ENCODE measurements around the gene TBCD.

Gene TBCD

DNA sequence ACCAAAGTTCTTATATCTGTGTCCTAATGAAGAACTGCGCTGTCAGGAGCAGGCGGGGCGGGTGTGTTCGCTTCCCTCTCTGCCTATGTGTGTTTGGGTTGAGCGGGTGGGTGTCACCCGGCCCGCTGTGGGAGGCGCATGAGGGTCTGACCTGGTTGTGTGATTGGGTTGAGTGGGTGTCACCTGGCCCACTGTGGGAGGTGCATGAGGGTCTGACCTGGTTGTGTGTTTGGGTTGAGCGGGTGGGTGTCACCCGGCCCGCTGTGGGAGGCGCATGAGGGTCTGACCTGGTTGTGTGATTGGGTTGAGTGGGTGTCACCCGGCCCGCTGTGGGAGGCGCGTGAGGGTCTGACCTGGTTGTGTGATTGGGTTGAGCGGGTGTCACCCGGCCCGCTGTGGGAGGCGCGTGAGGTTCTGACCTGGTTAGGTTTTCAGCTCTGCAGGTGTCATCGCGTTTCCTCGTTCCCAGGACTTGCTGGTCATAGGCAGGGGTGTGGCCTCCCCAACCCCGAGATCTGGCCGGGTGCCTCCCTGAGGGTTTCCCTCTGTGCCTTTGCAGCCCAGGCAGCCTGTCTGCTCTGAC, 157.5 kb downstream of the TBCD start:
- no peak for DNase-seq

DNA sequence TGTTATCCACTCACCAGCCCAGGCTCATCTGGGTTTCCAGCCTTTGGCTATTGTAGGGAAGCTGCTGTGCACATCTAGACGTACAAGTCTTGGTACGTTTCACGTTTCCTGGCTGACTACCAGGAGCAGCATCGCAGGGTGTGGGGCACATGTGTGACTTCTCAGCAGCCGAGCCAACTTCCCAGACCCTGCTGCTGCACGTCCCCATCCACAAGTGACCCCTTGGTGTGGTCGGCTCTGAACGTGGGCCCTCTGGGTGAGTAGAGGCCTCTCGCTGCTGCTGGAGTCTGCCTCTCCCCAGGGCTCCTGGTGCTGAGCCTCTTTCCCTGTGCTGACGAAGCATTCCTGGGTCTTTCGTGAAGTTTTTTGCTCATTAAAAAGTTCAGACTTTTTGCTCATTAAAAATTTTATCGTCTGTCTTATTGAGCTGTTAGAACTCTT, 158.2 kb downstream of the TBCD start:
- DNase-seq: no peak

DNA sequence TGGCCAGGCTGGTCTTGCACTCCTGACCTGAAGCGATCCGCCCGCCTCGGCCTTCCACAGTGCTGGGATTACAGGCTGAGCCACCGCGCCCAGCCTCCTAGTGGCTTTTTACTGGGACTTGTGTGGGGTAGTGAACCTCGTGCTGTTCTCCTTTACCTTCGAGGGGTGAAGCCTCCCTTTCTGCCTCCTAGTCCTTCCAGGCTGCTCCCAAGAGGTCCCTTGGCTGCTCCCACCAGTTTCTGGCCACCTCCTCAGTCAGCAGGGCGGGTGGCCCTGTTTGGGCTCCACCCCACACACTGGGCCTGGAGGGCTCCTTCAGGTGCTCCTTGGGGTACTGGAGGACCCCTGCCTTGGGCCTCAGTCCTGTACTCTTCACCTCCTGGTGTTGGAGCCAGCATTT, 158.9 kb downstream of the TBCD start:
- DNase-seq: no peak

DNA sequence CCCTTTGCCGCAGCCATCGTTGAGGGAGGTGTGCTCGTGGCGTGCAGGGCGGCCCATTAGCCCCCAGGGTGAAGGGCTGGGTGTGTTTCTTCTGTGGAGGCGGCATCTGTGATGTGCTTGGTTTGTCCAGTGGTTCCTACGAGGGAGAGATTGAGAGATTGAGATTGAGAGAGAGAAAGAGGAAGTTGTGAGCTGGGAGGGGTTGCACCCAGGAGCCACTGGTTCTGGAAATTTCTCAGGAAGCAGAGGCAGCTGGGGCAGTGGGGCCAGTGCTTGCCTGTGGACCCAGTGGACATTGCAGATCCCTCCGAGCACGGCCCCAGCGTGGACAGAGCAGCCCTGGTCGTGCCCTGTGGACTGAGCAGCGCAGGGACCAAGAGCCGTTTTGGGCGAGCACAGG, 160.0 kb downstream of the TBCD start:
- no peak for DNase-seq

DNA sequence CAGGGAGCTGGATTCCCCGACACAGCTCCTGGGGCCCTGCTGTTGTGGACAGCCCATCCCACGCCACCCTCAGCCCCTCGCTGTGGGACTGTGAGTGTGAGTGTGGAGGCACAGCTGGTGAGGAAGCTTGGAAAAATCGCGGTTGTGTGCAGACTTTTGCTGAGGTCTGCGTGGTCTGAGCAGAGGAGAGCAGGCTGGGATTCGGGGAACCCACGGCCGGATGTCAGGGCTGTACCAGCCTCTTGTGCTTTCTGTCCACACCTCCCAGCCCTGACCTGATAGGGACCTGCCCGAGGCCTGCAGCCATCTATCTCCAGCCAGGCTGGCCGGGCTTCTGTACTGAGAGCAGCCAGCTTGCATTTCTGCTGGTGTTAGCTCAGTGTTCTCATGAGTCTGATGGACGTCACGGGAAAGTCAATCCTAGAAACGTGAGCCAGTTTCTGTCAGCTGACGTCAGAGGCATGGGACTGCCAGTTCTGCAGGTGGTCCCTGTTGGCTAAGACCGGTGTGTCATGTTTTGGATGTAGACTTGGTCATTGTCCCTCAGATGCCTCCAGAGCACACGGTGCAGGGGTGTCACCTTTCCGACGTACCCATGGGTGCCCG, 160.7 kb downstream of the TBCD start:
- no peak for DNase-seq

DNA sequence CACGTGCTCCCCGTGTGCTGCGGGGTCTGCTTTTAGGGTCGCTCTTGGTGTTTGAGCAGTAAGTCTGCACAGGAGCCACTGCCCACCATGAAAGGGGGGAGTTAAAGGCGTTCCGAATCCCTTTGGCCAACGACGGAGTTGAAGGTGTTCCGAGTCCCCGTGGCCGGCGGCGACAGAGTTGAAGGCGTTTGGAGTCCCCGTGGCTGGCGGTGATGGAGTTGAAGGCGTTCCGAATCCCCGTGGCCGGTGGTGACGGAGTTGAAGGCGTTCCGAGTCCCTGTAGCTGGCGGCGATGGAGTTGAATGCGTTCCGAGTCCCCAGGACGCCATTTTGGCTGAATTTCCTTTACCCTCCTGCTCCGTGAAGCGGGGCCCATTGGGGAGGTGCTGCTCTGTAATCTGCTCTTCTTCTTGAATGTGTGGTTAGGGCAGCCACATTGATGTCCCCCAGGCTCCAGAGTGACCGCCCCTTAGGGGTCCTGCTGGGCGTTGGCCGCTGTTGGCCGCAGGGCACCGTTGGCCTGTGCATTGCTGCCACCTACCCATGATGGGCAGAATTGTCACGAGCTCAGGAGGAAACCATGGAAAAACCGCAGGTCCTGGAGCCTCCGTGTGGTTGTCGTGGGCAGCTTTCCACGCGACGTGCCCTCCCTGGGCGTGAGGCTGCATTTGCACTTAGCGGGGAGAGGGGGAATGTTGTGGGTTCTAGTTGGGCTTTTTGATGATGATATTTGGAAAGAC, 161.6 kb downstream of the TBCD start:
- no peak for DNase-seq

DNA sequence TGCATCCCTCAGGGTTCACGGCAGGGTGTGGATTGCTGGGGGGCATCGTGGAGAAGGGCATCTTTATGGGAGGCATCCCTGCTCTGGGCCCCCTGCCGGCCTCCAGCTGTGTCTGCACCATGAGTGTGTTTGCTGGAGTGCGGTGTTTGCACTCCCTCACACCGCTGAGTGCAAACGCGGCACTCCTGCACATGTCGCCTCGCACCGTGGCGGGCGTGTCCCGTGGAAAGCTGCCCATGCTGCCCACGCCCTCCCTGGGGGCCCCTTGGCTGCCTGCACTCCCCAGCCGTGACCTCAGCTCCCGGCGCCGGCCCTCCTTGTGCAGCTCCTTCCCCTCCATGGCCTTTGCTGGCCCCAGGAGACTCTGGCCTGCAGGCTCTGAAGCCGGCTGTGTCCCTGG, 162.5 kb downstream of the TBCD start:
- no peak for DNase-seq

DNA sequence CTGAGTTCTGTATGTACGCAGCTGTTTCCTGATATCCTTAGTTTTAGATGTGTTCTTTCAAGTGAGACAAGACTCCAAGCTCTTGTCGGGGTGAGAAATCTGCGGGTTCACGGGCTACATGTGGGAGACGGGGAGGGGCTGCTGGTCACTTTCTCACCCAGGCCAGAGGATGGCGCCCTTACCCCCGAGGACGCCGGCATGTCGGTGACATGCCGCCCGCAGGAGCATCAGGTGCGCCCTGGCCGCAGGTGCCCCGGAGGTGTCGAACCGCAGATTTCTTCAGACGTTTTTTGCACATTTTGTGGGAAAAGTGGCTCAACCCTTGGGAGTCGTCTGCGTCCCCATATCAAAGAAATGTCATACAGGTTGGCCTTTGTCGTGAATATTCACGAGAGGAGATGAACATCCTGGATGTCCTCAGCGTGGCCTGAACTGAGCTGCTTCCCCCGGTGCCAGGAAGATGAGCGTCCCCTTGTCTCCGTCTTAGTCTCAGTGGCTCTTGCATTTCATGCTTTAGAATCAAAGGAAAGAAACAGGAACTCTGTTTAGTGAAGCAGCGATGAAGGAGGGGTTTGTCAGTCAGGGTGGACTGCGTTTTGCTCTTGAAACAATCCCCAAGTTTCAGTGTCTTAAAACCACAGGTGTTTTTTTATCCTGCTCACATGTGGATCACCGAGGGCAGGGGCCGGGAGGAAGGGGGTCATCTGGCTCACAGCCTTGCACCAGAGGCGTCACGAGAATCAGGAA, 163.3 kb downstream of the TBCD start:
- no peak for DNase-seq

DNA sequence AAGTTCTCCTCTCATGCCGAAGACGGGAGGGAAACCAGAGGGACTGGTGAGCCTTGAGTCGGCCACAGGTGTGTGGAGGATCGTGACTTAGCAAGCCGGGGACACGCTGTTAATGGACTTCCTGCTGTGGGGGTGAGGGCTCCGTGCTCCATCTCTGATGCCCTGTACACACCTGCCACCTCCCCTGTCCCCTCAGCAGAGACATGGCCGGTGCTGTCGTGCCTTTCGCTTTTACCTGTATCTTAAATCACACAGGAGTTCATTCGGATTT, 163.8 kb downstream of the TBCD start:
- no peak for DNase-seq

DNA sequence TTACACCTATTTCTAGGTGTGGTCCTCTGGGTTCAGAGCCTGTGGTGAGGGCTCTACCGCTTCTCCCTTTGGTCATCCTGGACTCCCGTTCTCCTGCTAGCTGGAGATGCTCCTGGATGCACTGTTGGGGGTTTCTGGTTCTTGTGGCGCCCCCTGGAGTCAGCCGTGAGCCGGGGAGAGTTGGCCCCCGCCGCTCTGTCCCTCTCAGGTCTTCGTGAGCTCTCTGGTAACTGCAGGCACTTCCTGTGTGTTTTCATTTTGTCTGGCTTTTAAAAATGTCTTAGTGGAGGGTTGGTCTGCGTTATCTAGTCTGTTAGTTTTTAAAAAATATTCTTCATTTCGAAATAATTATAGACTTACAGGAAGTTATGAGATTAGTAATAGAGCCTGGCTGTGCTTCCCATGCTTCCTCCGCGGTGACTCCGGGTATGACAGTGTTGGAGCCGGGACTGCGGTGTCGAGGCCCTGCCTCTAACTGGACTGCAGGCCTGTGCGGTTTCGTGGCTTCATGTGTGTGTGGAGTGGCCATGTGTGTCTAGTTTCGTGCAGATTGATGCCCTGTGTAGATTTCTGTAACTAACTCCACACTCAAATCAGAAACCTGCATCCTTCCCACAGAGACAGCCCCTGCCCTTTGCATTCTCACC, 166.0 kb downstream of the TBCD start:
- DNase-seq: peak; percentile 33

DNA sequence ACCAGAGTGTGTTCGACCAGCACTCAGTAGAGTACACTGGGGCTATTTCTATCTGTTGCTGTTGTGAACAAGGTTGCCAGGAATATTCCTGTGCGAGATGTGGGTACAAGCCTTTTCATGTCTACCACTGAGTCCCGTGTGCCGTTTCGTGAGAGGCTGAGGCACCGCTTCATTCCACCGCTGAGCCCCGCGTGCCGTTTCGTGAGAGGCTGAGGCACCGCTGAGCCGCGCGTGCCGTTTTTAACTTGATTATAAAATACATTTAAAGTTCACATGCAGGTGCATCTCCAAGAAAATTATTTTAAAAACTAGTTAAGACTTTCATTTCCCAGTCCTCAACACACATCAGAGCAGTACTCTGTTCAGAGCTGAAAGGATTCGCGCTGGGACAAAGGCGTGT, 166.6 kb downstream of the TBCD start:
- DNase-seq: no peak

DNA sequence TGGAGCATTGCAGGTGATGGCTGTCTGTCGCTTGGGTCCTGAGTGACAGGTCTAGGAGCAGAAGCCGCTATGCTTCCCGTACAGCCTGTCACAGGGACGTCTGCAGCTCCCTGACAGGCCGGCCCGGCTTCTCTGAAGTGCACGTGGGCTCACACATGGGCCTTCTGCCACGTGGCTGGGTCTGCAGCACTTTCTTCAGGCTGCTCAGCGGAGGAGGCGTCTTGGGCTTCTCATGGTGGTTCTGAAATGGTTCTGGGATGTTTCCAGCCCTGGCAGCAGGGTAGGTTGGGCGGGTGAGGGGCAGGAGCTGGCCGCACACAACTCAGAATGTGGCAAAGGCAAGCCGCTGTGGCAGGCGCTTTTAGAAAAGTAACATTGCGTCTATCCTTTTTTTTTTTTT, 168.3 kb downstream of the TBCD start:
- DNase-seq: no peak

DNA sequence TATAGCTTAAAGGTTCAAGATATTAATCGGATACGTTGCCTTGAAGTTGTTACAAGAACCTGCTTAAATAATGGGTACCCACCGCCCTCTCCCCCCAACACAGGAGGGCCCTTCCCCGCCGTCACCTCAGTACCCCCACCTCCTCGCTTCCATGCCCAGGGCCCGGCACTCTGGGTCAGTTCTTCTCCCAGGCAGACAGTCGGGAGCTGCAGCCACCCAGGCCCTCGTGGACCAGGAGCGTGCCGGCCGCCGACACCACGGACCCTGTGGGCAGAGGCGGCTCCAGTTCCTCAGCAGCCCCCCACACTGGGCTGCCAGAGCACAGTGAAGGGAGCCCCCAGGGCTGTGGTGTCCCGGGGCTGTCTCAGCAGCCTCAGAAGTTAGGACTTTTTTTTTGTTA, 168.8 kb downstream of the TBCD start:
- DNase-seq: no peak

DNA sequence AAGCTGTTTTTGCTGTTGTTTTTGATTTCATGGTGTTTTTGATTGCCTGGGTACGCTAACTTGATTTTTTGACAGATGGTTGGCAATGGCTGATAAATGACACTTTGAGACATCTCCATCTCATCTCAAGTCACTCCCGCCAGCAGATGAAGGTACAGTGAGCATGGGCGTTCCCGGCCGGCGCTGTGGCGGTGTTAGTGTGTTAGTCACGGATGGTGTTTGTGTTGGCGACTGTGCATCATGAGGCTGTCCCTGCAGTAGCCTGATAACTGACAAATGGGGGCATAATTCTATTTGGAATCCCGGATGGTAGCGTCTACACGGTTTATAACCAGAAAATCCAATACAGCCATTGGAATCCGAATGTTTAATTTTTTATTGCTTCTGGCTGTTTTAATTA, 169.6 kb downstream of the TBCD start:
- DNase-seq: no peak

DNA sequence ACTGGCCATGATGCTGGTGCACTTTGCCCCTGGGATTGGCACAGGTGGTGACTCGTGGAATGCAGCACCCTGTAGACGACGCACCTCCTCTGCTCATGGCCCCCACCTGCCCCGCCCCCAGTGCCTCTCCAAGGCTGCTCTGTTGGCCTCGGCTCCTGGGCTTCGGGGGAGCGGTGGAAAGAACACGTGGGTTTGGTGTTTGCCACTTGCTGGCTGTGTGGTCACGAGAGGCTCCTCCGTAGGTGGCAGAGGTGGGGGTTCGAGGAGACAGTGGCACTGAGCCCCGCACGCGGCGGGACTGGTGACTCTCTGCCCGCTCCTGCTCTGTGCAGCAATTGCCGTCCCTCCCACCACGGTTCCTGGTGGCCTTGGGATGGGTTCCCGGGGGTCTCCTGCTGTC, 170.8 kb downstream of the TBCD start:
- DNase-seq: no peak

DNA sequence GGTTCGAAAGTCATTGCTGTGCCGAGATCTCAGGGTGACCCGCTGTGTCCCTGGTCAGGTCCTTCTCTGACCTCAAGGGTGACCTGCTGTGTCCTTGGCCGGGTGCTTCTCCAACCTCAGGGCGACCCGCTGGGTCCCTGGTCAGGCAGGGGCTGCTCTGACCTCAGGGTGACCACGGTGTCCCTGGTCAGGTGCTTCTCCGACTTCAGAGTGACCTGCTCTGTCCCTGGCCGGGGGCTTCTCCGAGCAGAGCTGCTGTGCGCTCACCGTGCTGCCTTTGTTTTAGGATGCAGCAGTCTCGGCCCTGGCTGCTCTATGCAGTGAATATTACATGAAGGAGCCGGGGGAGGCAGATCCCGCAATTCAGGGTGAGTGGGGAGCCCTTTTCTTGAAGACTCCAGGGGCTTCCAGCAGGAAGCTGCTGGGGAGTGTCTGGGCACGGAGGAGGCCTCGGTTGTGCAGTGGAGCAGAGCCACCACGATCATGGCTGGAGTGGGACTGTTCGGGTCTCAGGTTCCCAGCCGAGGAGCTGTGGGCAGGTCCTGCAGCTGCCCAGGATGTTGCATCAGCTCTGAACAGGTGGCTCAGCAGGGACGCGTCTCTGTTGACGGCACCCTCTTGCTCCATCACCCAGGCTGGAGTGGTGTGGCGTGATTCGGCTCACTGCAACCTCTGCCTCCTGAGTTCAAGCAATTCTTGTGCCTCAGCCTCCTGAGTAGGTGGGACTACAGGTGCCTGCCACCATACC, 171.7 kb downstream of the TBCD start:
- DNase-seq: no peak

DNA sequence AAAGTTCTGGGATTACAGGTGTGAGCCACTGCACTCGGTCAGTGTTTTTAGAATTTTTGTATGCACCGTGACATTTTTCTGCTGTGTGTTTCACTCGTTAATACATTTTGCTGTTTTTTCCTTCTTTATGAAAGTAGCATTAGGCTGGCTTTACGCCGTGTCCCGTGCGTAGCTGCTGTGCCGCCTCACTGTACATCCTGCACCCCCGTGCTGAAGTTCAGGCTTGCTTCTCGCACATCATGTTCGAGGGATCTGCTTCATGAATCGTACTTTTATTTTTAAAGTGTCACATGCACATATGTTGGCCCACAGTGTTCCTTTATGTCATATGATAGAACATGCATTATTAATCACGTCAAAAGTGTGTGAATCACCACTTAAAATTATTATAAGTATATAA, 172.3 kb downstream of the TBCD start:
- DNase-seq: no peak

DNA sequence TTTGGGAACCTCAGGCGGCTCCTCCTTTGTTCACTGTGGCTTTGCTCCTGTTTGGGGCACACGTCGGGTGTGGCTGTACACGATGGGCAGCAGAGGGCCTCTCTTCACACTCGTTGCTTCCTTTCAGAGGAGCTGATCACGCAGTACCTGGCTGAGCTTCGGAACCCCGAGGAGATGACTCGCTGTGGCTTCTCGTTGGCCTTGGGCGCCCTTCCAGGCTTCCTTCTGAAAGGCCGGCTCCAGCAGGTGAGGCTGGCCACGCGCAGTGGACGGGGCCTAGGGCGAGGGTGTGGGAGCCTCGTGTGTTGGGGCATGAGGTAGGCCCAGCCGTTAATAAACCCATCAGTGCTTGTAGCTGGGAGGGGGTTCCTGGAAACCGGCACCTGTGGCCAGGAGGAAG, 172.9 kb downstream of the TBCD start:
- no peak for DNase-seq

DNA sequence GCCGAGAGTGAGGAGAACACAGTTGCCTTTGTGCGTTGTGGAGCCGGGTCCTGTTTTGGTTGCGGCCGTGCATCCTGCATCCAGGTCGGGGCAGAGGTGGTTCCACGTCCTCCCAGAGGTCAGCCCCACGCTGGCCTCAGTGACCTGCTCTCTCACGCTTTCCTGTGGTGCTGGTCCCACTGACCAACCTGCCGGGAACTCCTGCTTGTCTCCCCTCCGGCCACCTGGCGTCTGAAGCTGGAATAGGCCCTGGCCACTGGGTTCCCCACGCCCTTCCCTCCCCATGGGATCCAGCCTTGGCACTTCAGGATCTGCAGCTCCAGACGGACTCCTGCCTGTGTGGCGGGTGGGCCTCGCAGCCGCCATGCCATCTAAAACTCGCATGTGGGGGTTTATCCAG, 173.5 kb downstream of the TBCD start:
- DNase-seq: no peak

DNA sequence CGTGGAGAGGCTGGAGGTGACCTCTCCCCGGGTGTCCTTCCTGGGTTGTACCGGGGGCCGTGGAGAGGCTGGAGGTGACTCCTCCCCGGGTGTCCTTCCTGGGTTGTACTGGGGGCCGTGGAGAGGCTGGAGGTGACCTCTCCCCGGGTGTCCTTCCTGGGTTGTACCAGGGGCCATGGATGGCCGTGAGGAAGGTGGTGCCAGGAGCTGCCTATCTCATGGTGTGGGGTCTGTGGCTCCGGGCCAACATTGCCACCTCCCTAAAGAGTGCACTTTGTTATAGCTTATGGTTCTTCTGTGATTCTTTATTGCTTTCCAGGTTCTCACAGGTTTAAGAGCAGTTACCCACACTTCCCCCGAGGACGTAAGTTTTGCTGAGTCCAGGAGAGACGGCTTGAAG, 174.2 kb downstream of the TBCD start:
- DNase-seq: no peak

DNA sequence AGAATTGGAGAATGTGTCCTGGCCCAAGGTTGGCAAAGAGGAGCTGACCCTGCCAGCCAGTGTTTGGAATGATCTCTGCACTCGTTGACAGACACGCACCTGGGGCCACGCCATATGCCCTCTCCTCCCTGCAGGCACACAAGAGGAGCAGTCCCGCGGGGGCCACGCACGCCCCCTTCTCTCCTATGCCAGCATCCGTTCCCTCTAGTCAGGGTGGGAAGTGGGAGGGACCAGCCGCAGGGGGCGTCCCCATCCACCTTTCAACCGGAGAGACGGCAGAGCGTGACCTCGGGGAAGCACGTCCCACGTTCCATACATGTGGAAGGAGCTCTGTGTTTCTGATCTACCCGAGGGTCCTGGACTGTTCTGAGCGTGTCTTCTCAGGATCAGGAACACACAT, 174.9 kb downstream of the TBCD start:
- no peak for DNase-seq

DNA sequence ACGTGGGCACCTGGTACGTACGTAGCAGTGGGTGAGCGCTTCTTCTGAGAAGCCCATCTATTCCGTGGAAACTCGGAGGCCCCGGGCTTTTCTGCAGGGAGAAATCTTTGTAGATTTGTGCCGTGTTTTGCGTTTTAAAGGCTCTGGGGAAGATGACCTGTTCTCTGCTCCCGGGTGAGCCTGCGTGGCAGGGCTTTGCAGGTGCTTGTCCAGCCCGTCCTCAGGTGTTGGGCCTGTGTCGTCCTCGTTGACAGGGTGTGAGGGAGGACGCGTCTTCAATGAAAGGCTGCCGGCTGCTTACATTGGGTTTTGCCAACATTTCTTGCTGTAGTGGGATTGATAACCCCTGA, 175.4 kb downstream of the TBCD start:
- DNase-seq: no peak
